Measurements from ENCODE around the gene TRERF1.

Gene TRERF1

GRCh38 chr6:42374018-42374669 lies 77.6 kb downstream of the TRERF1 start:
- DNase-seq (ENCODE audit: low read depth) = no peak

DNA sequence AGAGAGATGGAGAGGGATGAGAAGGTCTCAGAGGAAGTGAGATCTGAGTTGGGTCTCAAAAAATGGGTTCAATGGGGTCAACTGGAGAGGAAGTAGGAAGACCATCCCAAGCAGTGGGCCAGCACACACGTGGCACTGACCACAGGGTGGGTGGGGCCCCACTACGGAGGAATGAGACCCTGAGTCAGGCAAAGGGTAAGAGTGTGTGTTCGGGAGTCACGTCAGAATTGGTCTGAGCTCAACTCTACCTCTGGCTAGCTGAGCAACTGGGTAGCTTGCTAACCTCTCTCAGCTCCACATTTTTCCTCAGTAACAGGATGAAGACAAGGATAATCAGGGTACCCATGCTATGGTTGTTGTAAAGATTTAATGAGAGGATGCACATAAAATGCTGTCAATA lies 79.0 kb downstream of the TRERF1 start:
- no peak for DNase-seq (ENCODE audit: low read depth)
- H3K4me3 ChIP-seq (ENCODE audit: low read depth, low read length) = no peak overlapping the region
- no peak for TF ChIP-seq CTCF (IDR thresholded peaks at IDR 0.05; ENCODE audit: insufficient read depth, low read depth, low read length, missing control alignments)

More at GRCh38 chr6:42374018-42374669, 77.6 kb downstream of the TRERF1 start:
- H3K4me3 ChIP-seq (ENCODE audit: low read depth, low read length) = no peak overlapping the region
- no peak for TF ChIP-seq CTCF (IDR thresholded peaks at IDR 0.05; ENCODE audit: insufficient read depth, low read depth, low read length, missing control alignments)

DNA sequence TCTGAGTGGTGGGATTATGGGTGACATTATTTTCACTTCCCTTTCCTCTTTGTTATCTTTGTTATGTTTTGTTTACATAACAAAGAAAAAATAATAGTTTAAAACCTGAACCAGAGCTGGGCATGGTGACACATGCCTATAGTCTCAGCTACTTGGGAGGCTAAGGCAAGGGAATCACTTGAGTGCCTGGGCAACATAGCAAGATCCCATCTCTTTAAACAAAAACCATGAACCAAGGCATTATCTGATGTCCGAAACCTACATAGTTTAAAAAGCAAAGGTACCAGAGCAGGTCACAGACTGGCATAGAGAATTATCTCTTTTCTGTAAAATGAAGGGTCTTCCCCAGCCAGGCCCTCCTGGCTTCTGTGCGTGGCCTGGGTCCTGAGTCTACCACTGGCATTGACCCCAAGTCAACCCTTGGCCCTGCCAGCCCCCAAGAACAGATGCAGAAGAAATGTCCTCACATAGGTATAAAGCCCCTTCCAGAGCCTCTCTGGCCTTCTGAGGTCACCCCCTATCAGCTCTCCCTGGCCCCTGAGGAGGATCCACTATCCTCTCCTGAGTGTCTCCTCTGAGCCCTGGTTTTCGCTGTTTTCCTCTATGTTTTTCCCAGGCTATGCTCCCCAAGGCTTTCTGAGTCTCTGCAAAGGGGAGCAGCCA lies 81.3 kb downstream of the TRERF1 start:
- TF ChIP-seq CTCF (IDR thresholded peaks at IDR 0.05; ENCODE audit: insufficient read depth, low read depth, low read length, missing control alignments) = no peak
- H3K4me3 ChIP-seq (ENCODE audit: low read depth, low read length) = no peak overlapping the region
- DNase-seq (ENCODE audit: low read depth) = no peak

DNA sequence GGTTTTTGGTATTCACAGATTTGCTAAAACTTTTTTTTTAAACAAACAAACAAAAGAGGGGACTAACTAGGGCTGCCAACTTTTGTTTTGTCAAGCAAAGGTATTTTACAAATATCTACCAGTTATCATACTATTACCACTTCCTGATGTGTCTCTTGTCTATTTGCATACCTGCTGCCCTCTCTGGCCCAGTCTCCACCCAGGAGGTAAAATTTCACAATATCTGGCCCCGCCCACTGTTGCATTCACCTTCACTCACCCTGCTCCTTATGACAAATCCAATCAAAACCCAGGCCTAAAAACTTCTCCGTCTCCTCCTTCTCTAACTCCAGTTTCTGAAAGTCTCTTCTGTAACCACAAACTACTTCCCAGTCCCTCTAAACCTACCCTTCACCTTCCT lies 82.2 kb downstream of the TRERF1 start:
- peak overlapping the region; percentile 19 for H3K4me3 ChIP-seq (ENCODE audit: low read depth, low read length)
- peak; percentile 83 for DNase-seq (ENCODE audit: low read depth)
- TF ChIP-seq CTCF (IDR thresholded peaks at IDR 0.05; ENCODE audit: insufficient read depth, low read depth, low read length, missing control alignments) = no peak

DNA sequence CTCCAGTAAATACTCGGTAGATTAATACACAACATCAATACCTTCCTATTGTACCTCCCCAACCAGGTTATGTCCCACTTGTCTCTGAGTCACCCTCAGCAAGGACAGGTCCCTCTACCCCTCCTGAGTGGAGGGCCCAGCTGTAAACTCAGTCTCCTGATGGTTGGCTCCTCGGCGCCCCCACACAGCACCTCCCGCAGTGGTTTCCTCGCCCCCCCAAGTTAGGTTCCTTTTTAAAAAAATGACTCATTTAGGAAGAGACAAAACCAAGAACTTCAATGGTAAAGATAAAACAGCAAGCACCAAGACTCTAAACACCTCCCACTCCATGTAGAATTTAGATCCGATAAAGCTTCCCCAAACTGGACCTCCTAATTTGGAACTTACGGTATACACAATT lies 83.5 kb downstream of the TRERF1 start:
- peak; percentile 71 for DNase-seq (ENCODE audit: low read depth)
- peak overlapping the region; percentile 50 for H3K4me3 ChIP-seq (ENCODE audit: low read depth, low read length)

GRCh38 chr6:42367353-42368011 lies 84.2 kb downstream of the TRERF1 start:
- TF ChIP-seq CTCF (IDR thresholded peaks at IDR 0.05; ENCODE audit: insufficient read depth, low read depth, low read length, missing control alignments) = no peak
- DNase-seq (ENCODE audit: low read depth) = peak; percentile 88
- peak overlapping the region; percentile 50 for H3K4me3 ChIP-seq (ENCODE audit: low read depth, low read length)

More for the DNA sequence above, 83.5 kb downstream of the TRERF1 start:
- TF ChIP-seq CTCF (IDR thresholded peaks at IDR 0.05; ENCODE audit: insufficient read depth, low read depth, low read length, missing control alignments) = no peak
